ENCODE measurements around the gene MT2A.

- no peak for TF ChIP-seq TAF1 (IDR thresholded peaks at IDR 0.05; ENCODE audit: borderline replicate concordance, low read depth, low read length)
- TF ChIP-seq POLR2A (IDR thresholded peaks at IDR 0.05; ENCODE audit: low read depth, low read length), result no peak
- TF ChIP-seq POLR2AphosphoS5 (IDR thresholded peaks at IDR 0.05; ENCODE audit: low read depth, low read length), result no peak
These were observed 40.9 kb downstream of the MT2A start for GRCh38 chr16:56649271-56649670.

Data from GM12892 (cell line).